DOHH2 (cell line): ENCODE measurements around the gene SMAP2.

Source experiments
- H3F3A ChIP-seq: fragments of 200-600 bp; sonication (generic), shearing (Covaris generic); 2 replicates; pipeline ENCODE4 v1.6.0; 2016; ENCODE audit warnings: antibody characterized with exemption, mild to moderate bottlenecking; ENCODE audit not compliant: control insufficient read depth, insufficient read depth
- H3K27ac ChIP-seq: fragments of 200-600 bp; sonication (generic); 2 replicates; pipeline ENCODE4 v1.5.1; 2014; ENCODE audit warnings: low read depth, mild to moderate bottlenecking, low read length, moderate library complexity
- H3K27me3 ChIP-seq: fragments of 200-600 bp; sonication (generic); 2 replicates; pipeline ENCODE4 v1.6.1; 2014; ENCODE audit warnings: mild to moderate bottlenecking, low read length, mixed read lengths; ENCODE audit not compliant: control insufficient read depth
- H3K36me3 ChIP-seq: fragments of 200-600 bp; sonication (generic); 2 replicates; pipeline ENCODE4 v1.6.1; 2014; ENCODE audit warnings: mild to moderate bottlenecking, low read length, moderate library complexity, mixed read lengths; ENCODE audit not compliant: control insufficient read depth
- H3K4me1 ChIP-seq: fragments of 200-600 bp; sonication (generic); 2 replicates; pipeline ENCODE4 v1.6.1; 2014; ENCODE audit warnings: mild to moderate bottlenecking, low read length, mixed read lengths; ENCODE audit not compliant: control insufficient read depth
- H3K4me2 ChIP-seq: fragments of 200-600 bp; sonication (generic); 2 replicates; pipeline ENCODE4 v1.6.0; 2014; ENCODE audit warnings: mild to moderate bottlenecking, low read length, moderate library complexity
- H3K4me3 ChIP-seq: fragments of 200-600 bp; sonication (generic); 2 replicates; pipeline ENCODE4 v1.5.1; 2014; ENCODE audit warnings: mild to moderate bottlenecking, low read length, mixed read lengths
- H3K79me2 ChIP-seq: fragments of 200-600 bp; sonication (generic); 2 replicates; pipeline ENCODE4 v1.6.1; 2014; ENCODE audit warnings: mild to moderate bottlenecking, low read length, mixed read lengths; ENCODE audit not compliant: control insufficient read depth
- H3K9me2 ChIP-seq: fragments of 200-600 bp; sonication (generic); replicated peaks from 2 replicates; pipeline ENCODE4 v1.6.1; 2014; ENCODE audit warnings: mild to moderate bottlenecking, low read length, mixed read lengths; ENCODE audit not compliant: control insufficient read depth
- H3K9me3 ChIP-seq: fragments of 200-600 bp; sonication (generic); 2 replicates; pipeline ENCODE4 v1.6.1; 2014; ENCODE audit warnings: antibody characterized with exemption, low read length, mixed read lengths; ENCODE audit not compliant: control insufficient read depth, insufficient read depth
- H4K20me1 ChIP-seq: fragments of 200-600 bp; sonication (generic); 2 replicates; pipeline ENCODE4 v1.6.0; 2014; ENCODE audit warnings: low read depth, mild to moderate bottlenecking, antibody characterized with exemption, low read length, moderate library complexity; ENCODE audit not compliant: control insufficient read depth, insufficient read depth
- CTCF ChIP-seq: fragments of 200-600 bp; sonication (generic); IDR thresholded peaks from one replicate; pipeline ENCODE4 v1.5.1; 2014; ENCODE audit warnings: antibody characterized with exemption, mild to moderate bottlenecking, low read depth, low read length; ENCODE audit not compliant: poor library complexity, severe bottlenecking
- EZH2phosphoT487 ChIP-seq: fragments of 200-600 bp; sonication (generic); IDR thresholded peaks from 2 replicates; pipeline ENCODE4 v1.6.1; 2017; ENCODE audit warnings: borderline replicate concordance, mild to moderate bottlenecking, antibody characterized with exemption, low read length, moderate library complexity, mixed read lengths

Gene SMAP2

GRCh38 chr1:40380817-40381216 lies 7.3 kb downstream of the SMAP2 start:
- Histone ChIP-seq H3K9me3 (no peaks in the 10 kb centered on the region), H3K27me3 (no peaks in the 10 kb centered on the region), H3K36me3 (peaks cover 50% of the 10 kb centered on the region), H3F3A (peaks cover 26% of the 10 kb centered on the region), H3K9me2 (no peaks in the 10 kb centered on the region), H3K4me3 (peak overlapping the region; percentile 69), H3K79me2 (peaks cover 93% of the 10 kb centered on the region), H3K27ac (peak overlapping the region; percentile 98), H4K20me1 (no peaks in the 10 kb centered on the region), H3K4me1 (peaks cover 96% of the 10 kb centered on the region), H3K4me2 (peak overlapping the region; percentile 93)
- TF ChIP-seq CTCF (no peak), EZH2phosphoT487 (no peak)

GRCh38 chr1:40381268-40382107 lies 8.0 kb downstream of the SMAP2 start:
- H3K9me3 ChIP-seq = no peaks in the 10 kb centered on the region
- H3K36me3 ChIP-seq = peaks cover 50% of the 10 kb centered on the region
- peaks cover 97% of the 10 kb centered on the region for H3K4me1 ChIP-seq
- peak overlapping the region; percentile 93 for H3K4me2 ChIP-seq
- H3F3A ChIP-seq = peaks cover 33% of the 10 kb centered on the region
- TF ChIP-seq EZH2phosphoT487 (no peak), CTCF (no peak)
- no peaks in the 10 kb centered on the region for H4K20me1 ChIP-seq
- H3K79me2 ChIP-seq = peaks cover 89% of the 10 kb centered on the region
- H3K9me2 ChIP-seq = no peaks in the 10 kb centered on the region
- no peaks in the 10 kb centered on the region for H3K27me3 ChIP-seq
- H3K4me3 ChIP-seq = peak overlapping the region; percentile 69
- peak overlapping the region; percentile 98 for H3K27ac ChIP-seq

- no peaks in the 10 kb centered on the region for H4K20me1 ChIP-seq
- peaks cover 45% of the 10 kb centered on the region for H3K36me3 ChIP-seq
- H3K79me2 ChIP-seq = peaks cover 89% of the 10 kb centered on the region
- peak overlapping the region; percentile 93 for H3K4me2 ChIP-seq
- peaks cover 97% of the 10 kb centered on the region for H3K4me1 ChIP-seq
- peaks cover 36% of the 10 kb centered on the region for H3F3A ChIP-seq
- peak overlapping the region; percentile 98 for H3K27ac ChIP-seq
- H3K27me3 ChIP-seq = no peaks in the 10 kb centered on the region
- H3K4me3 ChIP-seq = peak overlapping the region; percentile 69
- TF ChIP-seq EZH2phosphoT487 (no peak), CTCF (no peak)
- H3K9me2 ChIP-seq = no peaks in the 10 kb centered on the region
- no peaks in the 10 kb centered on the region for H3K9me3 ChIP-seq
These were observed 8.6 kb downstream of the SMAP2 start for GRCh38 chr1:40382108-40382460.
